HuH-7 (cell line): ENCODE data around the gene ALPL.
"Not testable (repeated sequence)": the region's sequence is repeated elsewhere in the genome, so short reads cannot be mapped to it uniquely, and the experiment has no call there.

ENCODE experiments used
- DNase-seq: peaks from one replicate; pipeline ENCODE4 v3.0.0; 2011; ENCODE audit warnings: low spot score

ALPL gene

GRCh38 chr1:21509351-21510112, at the start of gene ALPL:
ALPL (plus strand) TSS chr1:21509423; CDS start chr1:21554082, 44,659 bp downstream.
- DNase-seq, result no peak

DNA sequence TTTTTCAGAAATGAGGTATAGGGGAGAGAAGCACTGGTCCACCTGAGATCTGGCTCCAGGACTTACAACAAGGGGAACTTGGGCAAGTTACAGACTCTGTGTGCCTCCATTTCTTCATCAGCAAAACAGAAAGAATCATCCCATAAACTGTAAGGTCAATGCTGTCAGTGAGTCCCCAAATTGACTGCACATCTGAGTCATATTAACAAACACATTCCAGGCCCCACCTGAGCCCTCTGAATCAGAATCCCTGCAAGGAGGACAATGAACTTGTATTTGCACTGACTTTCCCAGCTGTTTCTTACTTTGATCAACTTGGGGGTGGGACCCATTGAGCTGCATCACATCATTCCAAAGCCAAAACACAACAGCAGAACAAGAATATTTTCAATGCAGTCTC, 44.1 kb upstream of the ALPL start:
- DNase-seq, result not testable (repeated sequence)

GRCh38 chr1:21467946-21468345, 41.3 kb upstream of the ALPL start:
- DNase-seq, result not testable (repeated sequence)

DNA sequence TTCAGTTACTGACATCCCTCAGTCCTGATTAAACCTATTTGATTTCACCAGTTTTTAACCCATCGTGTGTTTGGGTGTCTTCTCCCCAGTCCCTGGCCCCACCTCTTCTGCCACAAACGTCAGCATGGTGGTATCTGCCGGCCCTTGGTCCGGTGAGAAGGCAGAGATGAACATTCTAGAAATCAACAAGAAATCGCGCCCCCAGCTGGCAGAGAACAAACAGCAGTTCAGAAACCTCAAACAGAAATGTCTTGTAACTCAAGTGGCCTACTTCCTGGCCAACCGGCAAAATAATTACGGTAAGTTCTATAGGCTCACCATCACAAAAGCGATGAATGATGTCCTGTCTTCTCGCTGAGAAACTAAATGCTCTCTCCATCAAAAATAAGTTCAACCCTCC, 40.6 kb upstream of the ALPL start:
- DNase-seq, result no peak

DNA sequence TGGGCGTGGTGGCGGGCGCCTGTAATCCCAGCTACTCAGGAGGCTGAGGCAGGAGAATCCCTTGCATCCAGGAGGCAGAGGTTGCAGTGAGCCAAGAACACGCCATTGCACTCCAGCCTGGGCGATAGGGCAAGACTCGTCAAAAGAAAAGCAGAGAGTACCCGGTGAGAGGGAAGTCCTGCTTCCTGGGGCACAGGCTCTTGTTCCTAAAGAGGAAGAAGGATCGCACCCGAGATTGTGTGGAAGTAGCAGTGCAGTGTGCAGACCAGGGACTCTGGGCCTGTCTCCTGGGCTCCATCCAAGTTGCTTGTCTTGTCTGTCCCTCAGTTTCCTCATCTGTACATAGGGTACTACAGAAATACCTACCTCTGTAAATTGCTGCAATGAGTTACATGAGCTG, 39.6 kb upstream of the ALPL start:
- DNase-seq, result no peak

DNA sequence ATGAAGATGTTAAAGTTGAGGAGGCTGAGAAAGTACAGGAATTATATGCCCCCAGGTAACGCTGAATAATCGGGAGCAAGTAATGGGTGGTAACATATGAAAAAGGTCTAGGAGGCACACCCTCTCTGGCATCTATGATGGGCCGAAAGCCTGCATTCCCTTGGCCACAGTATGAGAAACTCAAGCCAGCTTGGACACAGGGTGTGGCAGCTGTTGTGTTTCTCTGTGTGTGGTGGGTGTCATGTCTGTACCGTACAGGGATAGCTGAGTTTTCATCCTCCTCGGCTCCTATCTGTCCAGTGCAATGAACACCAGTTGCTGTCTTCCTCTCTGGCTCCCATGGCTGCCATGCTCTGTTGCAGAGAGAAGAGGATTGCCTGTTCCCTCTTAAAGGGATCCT, 36.4 kb upstream of the ALPL start:
- DNase-seq, result no peak

DNA sequence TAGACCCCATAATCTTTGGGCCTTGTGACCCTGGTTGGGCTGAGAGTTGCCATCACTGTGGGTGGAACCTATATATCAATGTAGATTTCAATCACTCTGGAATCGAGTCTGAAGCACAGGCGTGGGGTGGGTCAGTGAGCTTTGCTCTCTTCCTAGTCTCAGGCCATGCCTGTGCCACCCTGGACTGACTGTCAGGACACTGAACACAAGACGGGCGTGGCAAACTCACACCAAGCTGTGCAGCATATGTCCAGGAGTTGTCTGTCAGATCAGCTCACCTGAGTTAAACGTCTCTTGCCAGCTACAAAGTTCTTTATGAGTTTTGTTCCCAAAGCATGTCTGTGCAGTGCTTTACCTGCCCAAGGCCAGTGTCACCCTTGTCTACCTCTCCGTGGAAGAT, 30.9 kb upstream of the ALPL start:
- no peak for DNase-seq

DNA sequence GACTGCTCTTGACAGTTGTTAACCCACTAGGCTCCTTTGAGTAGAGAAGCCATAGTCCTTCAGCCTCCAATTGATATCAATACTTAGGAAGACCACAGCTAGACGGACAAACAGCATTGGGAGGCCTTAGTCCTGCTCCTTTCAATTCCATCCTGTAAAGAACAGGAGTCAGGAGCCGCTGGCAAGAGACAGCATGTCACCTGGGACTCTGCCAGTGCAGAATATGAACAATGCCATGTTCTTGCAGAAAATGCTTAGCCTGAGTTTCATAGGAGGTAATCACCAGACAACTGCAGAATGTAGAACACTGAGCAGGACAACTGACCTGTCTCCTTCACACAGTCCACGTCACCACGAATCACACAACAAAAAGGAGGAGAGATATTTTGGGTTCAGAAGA, 25.3 kb upstream of the ALPL start:
- DNase-seq, result not testable (repeated sequence)

DNA sequence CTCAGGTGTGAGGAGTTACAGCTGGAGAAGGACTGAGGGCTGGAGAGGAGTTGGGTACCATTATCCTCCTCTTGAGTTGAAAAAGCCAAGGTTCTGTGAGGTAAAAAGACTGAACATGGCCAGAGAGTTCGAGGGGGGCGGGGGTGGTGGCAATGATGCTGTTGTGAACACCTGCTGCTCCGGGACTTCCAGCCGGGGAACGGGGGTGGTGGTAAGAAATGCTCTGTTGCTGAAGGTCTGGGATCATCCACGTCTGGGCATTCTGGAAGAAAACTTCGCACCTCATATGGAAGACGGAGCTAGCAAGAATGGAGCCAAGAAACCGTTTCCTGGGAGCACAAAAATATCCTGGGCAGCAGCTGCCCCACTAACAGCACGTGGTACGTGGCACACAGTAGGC, 20.1 kb upstream of the ALPL start:
- no peak for DNase-seq

DNA sequence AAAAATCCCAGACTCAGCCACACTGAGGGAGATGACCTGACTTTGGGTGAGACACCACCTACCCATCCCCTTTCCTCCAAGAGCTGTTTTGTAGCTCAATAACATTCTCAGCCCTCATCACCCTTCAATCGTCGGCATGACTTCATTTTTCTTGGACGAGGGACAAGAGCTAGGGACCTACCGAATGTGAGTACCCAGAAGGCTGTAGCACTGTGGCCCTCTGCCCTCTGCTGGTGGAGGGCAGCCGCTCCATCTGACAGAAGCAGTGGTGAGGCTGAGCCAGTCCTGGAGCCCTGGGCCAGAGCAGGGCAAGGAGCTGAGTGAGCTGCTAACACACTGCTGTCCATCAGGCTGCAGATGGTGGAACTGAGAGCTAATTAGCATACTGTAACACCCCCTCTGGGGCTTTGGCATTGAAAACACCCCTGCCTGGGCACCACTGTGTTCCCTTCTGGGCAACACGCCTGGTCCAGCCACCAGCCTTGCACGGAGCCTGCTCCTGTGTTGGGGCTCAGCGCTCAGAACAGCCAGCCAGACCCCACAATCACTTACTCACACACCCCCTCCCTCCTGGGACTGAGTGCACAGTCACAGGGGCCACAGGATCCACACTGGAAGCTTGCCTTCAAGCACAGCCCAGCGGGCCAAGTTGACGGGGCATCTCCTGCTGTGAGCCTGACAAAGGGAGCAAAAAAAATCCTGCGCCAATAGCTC, 18.3 kb upstream of the ALPL start:
- no peak for DNase-seq

- no peak for DNase-seq
These were observed 17.5 kb upstream of the ALPL start for GRCh38 chr1:21491488-21492355.

DNA sequence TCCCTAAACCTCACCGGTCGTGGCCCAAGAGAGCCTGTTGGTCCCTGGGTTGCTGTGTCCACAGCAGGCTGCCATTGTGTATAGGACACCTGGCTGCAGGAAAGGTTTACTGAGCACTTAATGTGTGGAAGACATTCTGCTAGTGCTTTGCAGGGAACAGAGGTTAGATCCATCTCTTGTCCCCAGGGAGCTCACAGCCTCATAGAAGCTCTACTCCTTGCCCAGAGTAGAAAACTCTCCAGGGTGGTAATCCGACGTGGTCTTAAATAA, 16.9 kb upstream of the ALPL start:
- no peak for DNase-seq

- no peak for DNase-seq
These were observed 15.0 kb upstream of the ALPL start for GRCh38 chr1:21494196-21494595.

DNA sequence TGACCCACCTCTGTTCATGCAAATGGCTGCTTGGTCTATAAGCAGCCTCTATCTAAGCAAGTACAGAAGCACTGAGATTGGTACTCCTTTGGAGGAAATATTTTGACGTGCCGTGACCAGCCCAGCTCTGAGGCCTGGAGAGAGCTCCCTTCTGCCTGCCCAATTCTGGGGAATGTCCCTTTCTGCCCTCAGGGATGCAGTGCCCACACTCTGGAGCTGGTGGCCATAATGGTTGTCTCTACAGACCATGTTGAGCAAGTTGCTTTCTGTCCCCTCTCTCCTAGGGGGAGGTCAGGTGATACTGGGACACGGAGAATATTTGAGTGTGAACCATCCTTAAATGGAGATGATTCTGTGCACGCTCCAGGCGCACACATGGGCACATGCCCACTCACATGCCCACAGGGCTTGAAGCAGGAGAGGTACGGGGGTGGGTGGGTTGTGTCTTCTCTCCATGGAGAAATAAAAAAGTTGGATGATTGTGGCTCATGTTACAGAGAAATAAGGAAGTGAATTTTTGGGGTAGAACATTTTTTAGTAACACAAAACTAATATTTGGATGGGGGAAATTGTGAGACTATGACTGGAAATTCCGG, 13.9 kb upstream of the ALPL start:
- DNase-seq, result no peak

DNA sequence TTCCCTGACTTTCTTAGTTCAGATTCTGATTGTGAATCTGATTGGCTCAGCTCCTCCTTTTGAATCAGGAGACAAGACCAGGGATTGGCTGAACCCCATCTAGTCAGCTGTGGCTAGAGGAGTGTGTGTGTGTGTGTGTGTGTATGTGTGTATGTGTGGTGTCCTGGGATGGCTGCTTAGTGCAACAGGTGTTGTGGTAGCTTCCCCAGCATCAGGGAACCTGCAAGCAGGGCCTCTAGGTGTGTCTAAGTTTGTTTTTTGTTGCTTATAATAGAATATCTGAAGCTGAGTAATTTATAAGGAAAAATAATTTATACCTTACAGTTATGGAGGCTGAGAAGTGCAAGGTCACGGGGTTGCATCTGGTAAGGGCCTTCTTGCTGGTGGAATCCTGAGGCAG, 13.2 kb upstream of the ALPL start:
- no peak for DNase-seq

DNA sequence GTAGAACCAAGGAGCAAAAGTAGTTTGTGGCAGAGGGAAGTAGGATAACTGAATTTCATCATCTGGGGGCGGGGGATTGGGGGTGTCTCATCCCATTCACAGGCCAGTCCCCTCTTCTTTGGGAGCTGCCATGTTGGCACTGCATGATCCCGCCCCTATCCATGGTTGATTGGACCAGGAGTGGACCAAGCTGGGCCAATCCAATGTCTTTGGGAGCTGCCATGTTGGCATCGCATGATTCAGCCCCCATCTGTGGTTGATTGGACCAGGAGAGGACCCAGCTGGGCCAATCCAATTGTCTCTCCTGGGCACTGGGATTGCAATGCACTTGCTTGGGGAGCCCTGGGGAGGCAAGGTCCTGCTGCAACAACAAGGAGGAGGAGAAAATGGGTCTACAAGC, 12.3 kb upstream of the ALPL start:
- DNase-seq, result no peak

DNA sequence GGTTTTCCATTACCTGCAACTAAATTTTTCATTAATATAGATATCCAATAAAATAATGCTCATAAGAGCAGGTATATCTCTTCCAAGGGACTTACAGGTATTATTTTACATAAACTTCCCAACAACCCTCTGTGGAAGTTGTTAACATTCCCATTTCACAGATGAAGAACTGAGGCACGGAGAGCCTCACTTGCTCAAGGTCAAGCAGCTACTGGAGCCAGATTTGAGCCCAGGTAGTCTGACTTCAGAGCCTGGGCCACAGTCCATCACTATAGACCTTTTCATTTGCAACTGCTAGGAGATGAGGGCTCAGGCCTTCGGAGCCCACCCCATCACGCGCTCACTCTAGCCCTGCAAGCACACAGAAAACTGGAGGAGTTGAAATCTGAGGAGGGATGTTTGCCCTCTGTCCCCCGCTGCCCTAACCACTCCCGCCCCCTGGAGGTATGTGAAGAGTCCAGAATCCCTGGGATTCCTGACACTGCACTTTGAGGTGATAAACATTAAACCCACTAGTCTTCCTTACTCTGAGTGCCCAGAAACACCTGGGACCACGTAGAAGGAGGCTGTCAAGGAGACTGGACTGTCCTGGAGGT, 11.7 kb upstream of the ALPL start:
- no peak for DNase-seq

DNA sequence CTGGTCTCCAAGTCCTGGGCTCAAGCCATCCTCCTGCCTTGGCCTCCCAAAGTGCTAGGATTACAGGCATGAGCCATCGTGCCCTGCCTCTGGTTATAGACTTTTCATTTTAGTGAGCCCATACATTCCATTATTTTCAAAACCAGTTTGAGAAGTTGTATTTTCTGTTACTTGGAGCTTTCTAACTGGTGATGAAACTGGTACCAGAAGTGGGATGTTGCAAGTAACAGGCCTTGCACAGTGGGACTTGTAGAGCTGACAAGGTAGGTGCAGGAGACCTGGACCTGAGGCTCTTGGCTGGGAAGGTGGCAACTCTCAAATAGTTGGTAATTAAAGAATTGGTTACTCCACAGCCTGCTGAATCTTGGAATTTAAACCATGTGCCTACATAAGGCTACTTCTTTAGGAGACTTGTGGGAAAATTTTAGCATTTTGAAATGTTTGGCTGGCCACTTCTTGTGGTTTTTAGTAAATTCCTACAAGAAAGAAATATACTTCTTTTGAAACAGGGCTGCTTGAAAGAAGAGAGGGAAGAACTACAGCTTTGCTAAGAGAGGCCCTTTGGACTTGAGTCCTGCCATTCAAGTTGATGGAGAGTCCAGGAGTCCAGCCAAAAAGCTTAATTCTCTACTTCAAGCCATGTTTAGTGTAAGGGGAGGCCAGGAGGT, 9.8 kb upstream of the ALPL start:
- no peak for DNase-seq

- DNase-seq, result no peak
These were observed 5.4 kb upstream of the ALPL start for GRCh38 chr1:21503706-21504377.

DNA sequence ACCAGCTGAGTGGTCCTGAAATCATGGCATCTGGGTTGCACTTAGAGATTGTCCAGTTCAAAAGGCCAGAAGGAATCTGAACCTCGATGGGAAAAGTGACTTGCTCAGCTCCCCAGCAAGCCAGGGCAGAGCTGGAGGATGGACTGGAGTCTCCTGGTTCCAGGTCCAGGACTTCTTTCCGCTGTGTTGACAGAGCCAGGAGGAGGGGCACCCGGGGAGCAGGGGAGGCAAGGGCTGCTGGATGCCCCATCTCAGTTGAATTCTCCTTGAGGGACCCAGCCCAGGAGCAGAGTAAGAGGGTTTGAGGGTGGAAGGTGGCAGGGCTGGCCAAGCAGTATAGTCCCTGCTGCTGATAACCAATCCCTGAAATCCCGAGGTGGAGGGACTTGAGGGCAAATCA, 2.4 kb upstream of the ALPL start:
- no peak for DNase-seq
